IMR-90 (cell line): ENCODE measurements around the gene KCNIP1. TPM values are rescaled to one million over a fixed set of nuclear protein-coding genes. Genes with fewer than 3 reads are reported as not detected.

Source experiments
- ATAC-seq: fragments of 200-7000 bp; cut with Tn5 transposase; 2 replicates; pipeline ENCODE4 v1.9.1; 2020; ENCODE audit warnings: low read depth, mild to moderate bottlenecking, moderate library complexity
- BruUV-seq: library from RNA; stranded (reverse); fragments of 400-500 nt; replicated peaks from 2 replicates; lab custom pipeline; 2021; lab: Mats Ljungman, UMichigan
- CTCF ChIA-PET: fragments of 300-600 bp; formaldehyde crosslinking; extraction: SDS; loops from one replicate; lab custom pipeline; 2021; ENCODE audit warnings: antibody characterized with exemption; lab: Yijun Ruan, JAX
- POLR2A ChIA-PET: fragments of 300-600 bp; sonication (Branson Sonifier 250); formaldehyde crosslinking; loops from one replicate; lab custom pipeline; 2022; ENCODE audit warnings: antibody characterized with exemption; ENCODE audit not compliant: unreplicated experiment; lab: Charles Lee
- DNase-seq: peaks from one replicate; pipeline ENCODE4 v3.0.0; 2013
- H2AFZ ChIP-seq: replicated peaks from 2 replicates; pipeline ENCODE3; 2013; ENCODE audit warnings: low read length, mild to moderate bottlenecking; ENCODE audit not compliant: poor library complexity
- H2AK5ac ChIP-seq: 2 replicates; pipeline ENCODE4 v1.6.1; 2013; ENCODE audit warnings: low read depth, low read length, inconsistent platforms
- H2AK9ac ChIP-seq: replicated peaks from 2 replicates; pipeline ENCODE3; 2013; ENCODE audit warnings: mild to moderate bottlenecking, low read depth, low read length, moderate library complexity; ENCODE audit not compliant: poor library complexity
- H2BK120ac ChIP-seq: 2 replicates; pipeline ENCODE4 v1.6.1; 2013; ENCODE audit warnings: low read depth, low read length, inconsistent platforms
- H2BK15ac ChIP-seq: 3 replicates; pipeline ENCODE4 v1.6.1; 2013; ENCODE audit warnings: low read depth, low read length, inconsistent platforms
- H2BK20ac ChIP-seq: 2 replicates; pipeline ENCODE4 v1.6.1; 2013; ENCODE audit warnings: low read depth, mild to moderate bottlenecking, inconsistent platforms, low read length, moderate library complexity
- H2BK5ac ChIP-seq: 2 replicates; pipeline ENCODE4 v1.6.1; 2013; ENCODE audit warnings: mild to moderate bottlenecking, low read depth, low read length, inconsistent platforms; ENCODE audit not compliant: poor library complexity, severe bottlenecking
- H3K14ac ChIP-seq: replicated peaks from 2 replicates; pipeline ENCODE4 v1.6.1; 2013; ENCODE audit warnings: low read depth, low read length, inconsistent platforms
- H3K18ac ChIP-seq: 2 replicates; pipeline ENCODE4 v1.6.1; 2013; ENCODE audit warnings: low read depth, low read length, control low read depth
- H3K23ac ChIP-seq: 2 replicates; pipeline ENCODE4 v1.6.1; 2013; ENCODE audit warnings: low read depth, low read length, inconsistent platforms
- H3K27ac ChIP-seq: 2 replicates; pipeline ENCODE4 v1.5.1; 2013; ENCODE audit warnings: mild to moderate bottlenecking, control low read depth, low read length; ENCODE audit not compliant: insufficient read depth
- H3K27me3 ChIP-seq: 2 replicates; pipeline ENCODE4 v1.6.1; 2013; ENCODE audit warnings: low read length; ENCODE audit not compliant: control insufficient read depth, insufficient read depth
- H3K36me3 ChIP-seq: 2 replicates; pipeline ENCODE4 v1.6.1; 2013; ENCODE audit warnings: low read length, mixed read lengths; ENCODE audit not compliant: control insufficient read depth, insufficient read depth
- H3K4ac ChIP-seq: 2 replicates; pipeline ENCODE4 v1.6.1; 2013; ENCODE audit warnings: low read depth, low read length, inconsistent platforms
- H3K4me1 ChIP-seq: 2 replicates; pipeline ENCODE4 v1.6.1; 2013; ENCODE audit warnings: low read length, mixed read lengths; ENCODE audit not compliant: control insufficient read depth, insufficient read depth
- H3K4me2 ChIP-seq: 2 replicates; pipeline ENCODE4 v1.6.1; 2013; ENCODE audit warnings: low read depth, mild to moderate bottlenecking, control low read depth, low read length, moderate library complexity
- H3K4me3 ChIP-seq: 2 replicates; pipeline ENCODE4 v1.5.1; 2013; ENCODE audit warnings: low read depth, mild to moderate bottlenecking, control low read depth, low read length, moderate library complexity; ENCODE audit not compliant: insufficient read depth
- H3K56ac ChIP-seq: 2 replicates; pipeline ENCODE4 v1.6.1; 2013; ENCODE audit warnings: low read length, inconsistent platforms; ENCODE audit not compliant: insufficient read depth; ENCODE audit errors: extremely low read depth
- H3K79me1 ChIP-seq, 2 experiments: 2 replicates each; pipeline ENCODE4 v1.6.1; 2013; ENCODE audit warnings: low read length in 2 of 2, inconsistent platforms in 1 of 2, low read depth in 1 of 2
- H3K9ac ChIP-seq: 2 replicates; pipeline ENCODE4 v1.6.1; 2013; ENCODE audit warnings: low read depth, low read length, control low read depth
- H3K9me1 ChIP-seq: 2 replicates; pipeline ENCODE4 v1.6.1; 2013; ENCODE audit warnings: low read length, inconsistent platforms; ENCODE audit not compliant: insufficient read depth
- H3K9me3 ChIP-seq: 2 replicates; pipeline ENCODE4 v1.6.1; 2013; ENCODE audit warnings: low read length; ENCODE audit not compliant: control insufficient read depth, insufficient read depth
- H4K20me1 ChIP-seq: 2 replicates; pipeline ENCODE4 v1.6.1; 2013; ENCODE audit warnings: low read length, inconsistent platforms; ENCODE audit not compliant: insufficient read depth
- H4K5ac ChIP-seq: 2 replicates; pipeline ENCODE4 v1.6.1; 2013; ENCODE audit warnings: mild to moderate bottlenecking, low read depth, low read length, control low read depth
- H4K8ac ChIP-seq, 2 experiments: 2 replicates each; pipeline ENCODE4 v1.6.1; 2013; ENCODE audit warnings: low read depth in 2 of 2, low read length in 2 of 2, control low read depth in 1 of 2, inconsistent platforms in 1 of 2
- H4K91ac ChIP-seq: 2 replicates; pipeline ENCODE4 v1.6.1; 2013; ENCODE audit warnings: low read depth, low read length, inconsistent platforms; ENCODE audit not compliant: insufficient read depth
- MAZ ChIP-seq: IDR thresholded peaks from 2 replicates; pipeline ENCODE4 v1.6.1; 2012; ENCODE audit warnings: low read depth, mild to moderate bottlenecking, low read length, improper control_type of control experiment, moderate library complexity, borderline replicate concordance
- RFX5 ChIP-seq: IDR thresholded peaks from 2 replicates; pipeline ENCODE4 v1.8.0; 2012; ENCODE audit warnings: low read depth, mild to moderate bottlenecking, low read length, moderate library complexity
- WGBS, 2 experiments: methylation state at CpG; one replicate each; pipeline versions ENCODE4 v1.1.5 to v1.1.7; 2013; ENCODE audit warnings: missing lambda C conversion rate in 2 of 2; ENCODE audit not compliant: insufficient read length in 1 of 2; ENCODE audit errors: extremely low coverage in 2 of 2; 5-methylcytosine and 5-hydroxymethylcytosine counted together
- dilution Hi-C: fragments of 300-500 bp; cut with HindIII; formaldehyde crosslinking; loops from one replicate; pipeline ENCODE4 v1.14.3; 2018; ENCODE audit warnings: low sequenced_read_pairs; ENCODE audit not compliant: unreplicated experiment
- in situ Hi-C: fragments of 300-500 bp; cut with MboI; formaldehyde crosslinking; loops from 3 replicates; pipeline ENCODE4 v1.14.3; 2019; ENCODE audit warnings: low sequenced_read_pairs, inconsistent platforms, mixed read lengths
- intact Hi-C: fragments of 100-400 bp; cut with micrococcal nuclease; formaldehyde crosslinking; loops from 2 replicates; pipeline ENCODE4 v1.10.0; 2022
- polyA plus RNA-seq, 3 experiments: library from polyadenylated mRNA; depleted of rRNA; stranded (reverse); fragments of >200 nt; gene quantifications; 2 replicates each; pipeline ENCODE4 v1.2.3, GENCODE V29; 2012; ENCODE audit warnings: low replicate concordance in 1 of 3
- total RNA-seq: library from RNA; depleted of rRNA; stranded (reverse); fragments of >200 nt; gene quantifications from 2 replicates; pipeline ENCODE4 v1.2.3, GENCODE V29; 2012
- TF ChIP-seq, protein P1 (sequence below): fragments of 150-350 bp; IDR thresholded peaks from 2 replicates; pipeline ENCODE4 v1.6.1; 2016; ENCODE audit warnings: low read depth, mild to moderate bottlenecking, low read length, moderate library complexity, borderline replicate concordance
- TF ChIP-seq, protein P2 (sequence below): fragments of 150-350 bp; IDR thresholded peaks from 2 replicates; pipeline ENCODE4 v1.6.1; 2017; ENCODE audit warnings: mild to moderate bottlenecking, antibody characterized with exemption, low read length, low read depth

The KCNIP1 gene
- total and polyA plus RNA-seq, 2 of the 4 experiments (the other 2 are of a cell fraction) = not detected

DNA sequence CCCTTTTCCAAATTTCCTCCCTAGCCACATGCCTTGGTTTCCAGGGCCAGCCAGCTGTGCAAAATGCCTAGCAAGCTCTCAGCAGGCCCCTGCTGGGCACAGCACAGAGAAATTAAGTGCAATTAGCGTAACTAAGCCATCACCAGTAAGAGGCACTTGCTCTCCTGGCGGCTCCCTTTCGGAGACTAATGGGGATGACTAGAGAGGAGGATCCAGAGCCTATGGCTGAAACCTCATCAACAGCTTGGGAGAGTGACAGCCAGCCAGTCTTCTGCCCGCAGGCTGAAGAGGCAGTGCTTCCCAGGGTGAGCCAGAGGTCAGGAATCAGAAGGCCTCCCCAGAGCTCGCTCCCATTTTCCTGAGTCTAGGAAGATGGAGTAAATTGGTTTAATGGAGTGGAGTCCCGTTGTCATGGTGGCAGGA is 108.4 kb downstream of the KCNIP1 start:
- Histone ChIP-seq H3K4me1 (no peaks in the 10 kb centered on the region), H3K23ac (no peak overlapping the region), H2AFZ (no peak overlapping the region), H3K9me3 (no peaks in the 10 kb centered on the region), H3K27me3 (no peaks in the 10 kb centered on the region; the same call in 1 of the 2 replicates), H3K4me2 (no peak overlapping the region), H3K9ac (no peak overlapping the region), H4K8ac (no peak overlapping the region), H2AK9ac (no peak overlapping the region), H3K18ac (no peak overlapping the region), H3K27ac (no peak overlapping the region), H2BK5ac (no peak overlapping the region), H3K56ac (no peak overlapping the region), H3K36me3 (no peaks in the 10 kb centered on the region), H3K14ac (no peak overlapping the region), H3K79me1 (no peaks in the 10 kb centered on the region), H2BK120ac (no peak overlapping the region), H4K20me1 (no peaks in the 10 kb centered on the region), H2BK20ac (no peak overlapping the region), H3K4me3 (no peak overlapping the region), H4K5ac (no peak overlapping the region), H4K91ac (no peak overlapping the region), H2AK5ac (no peak overlapping the region), H3K4ac (no peak overlapping the region), H2BK15ac (no peak overlapping the region), H3K9me1 (no peaks in the 10 kb centered on the region)
- no CpG with 5 or more reads among the region's 6 CpGs for WGBS, 2 experiments
- in situ Hi-C loops = no loop called here
- ChIA-PET CTCF (no interaction called here), POLR2A (no interaction called here)
- no TSS peak for BruUV-seq
- ATAC-seq (no peak), DNase-seq (no peak)
- TF ChIP-seq RFX5 (no peak), MAZ (no peak)
- TF ChIP-seq, protein P1, sequence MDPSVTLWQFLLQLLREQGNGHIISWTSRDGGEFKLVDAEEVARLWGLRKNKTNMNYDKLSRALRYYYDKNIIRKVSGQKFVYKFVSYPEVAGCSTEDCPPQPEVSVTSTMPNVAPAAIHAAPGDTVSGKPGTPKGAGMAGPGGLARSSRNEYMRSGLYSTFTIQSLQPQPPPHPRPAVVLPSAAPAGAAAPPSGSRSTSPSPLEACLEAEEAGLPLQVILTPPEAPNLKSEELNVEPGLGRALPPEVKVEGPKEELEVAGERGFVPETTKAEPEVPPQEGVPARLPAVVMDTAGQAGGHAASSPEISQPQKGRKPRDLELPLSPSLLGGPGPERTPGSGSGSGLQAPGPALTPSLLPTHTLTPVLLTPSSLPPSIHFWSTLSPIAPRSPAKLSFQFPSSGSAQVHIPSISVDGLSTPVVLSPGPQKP = no peak
- TF ChIP-seq, protein P2, sequence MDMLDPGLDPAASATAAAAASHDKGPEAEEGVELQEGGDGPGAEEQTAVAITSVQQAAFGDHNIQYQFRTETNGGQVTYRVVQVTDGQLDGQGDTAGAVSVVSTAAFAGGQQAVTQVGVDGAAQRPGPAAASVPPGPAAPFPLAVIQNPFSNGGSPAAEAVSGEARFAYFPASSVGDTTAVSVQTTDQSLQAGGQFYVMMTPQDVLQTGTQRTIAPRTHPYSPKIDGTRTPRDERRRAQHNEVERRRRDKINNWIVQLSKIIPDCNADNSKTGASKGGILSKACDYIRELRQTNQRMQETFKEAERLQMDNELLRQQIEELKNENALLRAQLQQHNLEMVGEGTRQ = no peak
- dilution Hi-C loops = no loop called here
- intact Hi-C loops = no loop called here
